ENCODE measurements around the gene FAM217B.
"Not testable (repeated sequence)": the region's sequence is repeated elsewhere in the genome, so short reads cannot be mapped to it uniquely, and the experiment has no call there.

Gene FAM217B

DNA sequence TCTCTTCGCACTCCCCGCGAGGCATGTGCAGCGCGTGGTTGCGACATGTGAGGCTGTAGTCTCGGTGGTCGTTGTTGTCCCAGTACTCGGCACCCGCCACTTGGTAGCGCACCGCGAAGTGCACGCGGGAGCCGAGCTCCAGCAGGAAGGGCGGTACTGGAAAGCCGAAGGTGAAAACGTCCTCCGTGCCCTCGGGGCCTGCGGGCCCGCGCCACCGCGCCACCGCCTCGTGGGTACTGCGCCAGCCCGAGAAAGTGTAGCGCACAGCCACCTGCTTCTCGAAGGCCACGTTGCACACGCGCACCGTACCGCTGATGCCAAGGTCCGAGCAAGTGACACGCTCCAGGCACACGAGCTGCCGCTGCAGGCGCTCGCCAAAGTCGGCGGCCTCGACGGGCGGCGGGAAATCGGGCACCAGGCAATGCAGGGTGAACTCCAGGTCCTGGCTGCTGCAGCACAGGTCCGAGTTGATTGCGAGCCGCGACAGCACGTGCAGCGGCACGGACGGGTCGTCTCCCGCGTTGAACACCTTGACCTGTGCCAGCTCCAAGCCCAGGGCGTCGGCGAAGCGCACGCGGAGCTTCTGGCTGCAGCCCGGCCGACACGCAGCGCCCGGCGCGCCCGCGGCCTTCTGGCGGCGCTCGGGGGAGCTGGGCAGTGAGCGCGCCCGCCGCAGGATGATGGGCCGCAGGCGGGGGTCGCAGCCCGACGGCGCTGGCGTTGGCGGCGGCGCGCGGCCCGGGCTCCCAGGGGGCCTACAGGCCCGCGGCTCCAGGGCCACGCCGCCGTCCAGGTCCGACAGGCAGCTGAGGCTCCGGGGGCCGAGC lies 924 bp upstream of the FAM217B start:
- FAIRE-seq: no peak

- FAIRE-seq: no peak
Observed at GRCh38 chr20:59939879-59940128, 385 bp upstream of the FAM217B start.

DNA sequence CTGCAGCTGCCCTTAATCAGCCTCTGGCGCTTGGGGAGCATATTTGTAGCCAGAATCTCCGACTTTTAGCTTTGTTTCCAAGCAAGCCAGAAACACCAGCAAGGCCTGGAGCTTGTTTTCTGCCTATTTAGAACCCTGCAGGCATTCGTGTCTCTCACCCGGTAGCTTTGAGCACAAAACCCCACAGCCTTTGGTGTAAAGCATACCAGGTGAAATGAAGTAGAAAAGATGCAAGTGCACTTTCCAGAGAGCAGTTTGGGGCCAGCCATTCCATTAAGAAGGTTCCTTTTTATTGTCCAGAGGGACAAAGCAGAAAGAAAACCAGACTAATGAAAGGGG lies 736 bp downstream of the FAM217B start:
- FAIRE-seq: no peak

- no peak for FAIRE-seq
Observed at GRCh38 chr20:59942245-59942644, 2.1 kb downstream of the FAM217B start.

DNA sequence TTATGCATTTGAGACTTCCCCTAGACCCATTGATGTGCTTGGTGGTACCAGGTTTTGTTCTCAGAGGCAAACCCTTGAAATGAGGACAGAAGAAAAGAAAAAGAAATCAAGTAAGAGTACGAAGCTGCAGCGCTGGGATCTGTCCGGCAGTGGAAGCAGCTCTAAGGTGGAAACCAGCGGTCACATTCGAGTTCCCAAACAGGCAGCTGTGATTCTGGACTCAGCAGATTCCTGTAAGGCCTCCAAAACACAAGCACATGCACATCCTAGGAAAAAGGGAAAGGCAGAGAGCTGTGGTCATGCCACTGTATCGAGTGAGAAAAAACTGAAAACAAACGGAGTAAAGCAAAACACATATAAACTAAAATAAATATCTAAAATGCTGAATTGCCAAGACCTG lies 4.5 kb downstream of the FAM217B start:
- no peak for FAIRE-seq

DNA sequence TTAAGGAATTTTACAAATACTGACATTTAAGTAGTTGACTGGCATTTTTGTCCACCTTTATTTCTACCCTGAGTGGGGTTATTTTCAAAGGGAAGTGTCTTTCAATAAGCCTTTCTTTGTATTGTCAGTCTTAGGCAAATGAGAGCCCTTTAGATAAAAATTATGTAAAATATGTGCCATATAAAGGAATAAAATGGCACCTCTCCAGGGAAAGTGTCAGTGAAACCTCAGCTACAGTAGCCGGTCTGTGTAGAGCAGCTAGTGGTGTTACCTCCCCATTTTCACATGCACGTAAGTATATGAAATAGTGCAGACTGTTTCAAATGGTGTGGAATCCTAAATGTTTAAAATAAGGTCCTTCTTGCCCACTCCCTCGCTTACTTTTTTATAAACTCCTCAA lies 5.0 kb downstream of the FAM217B start:
- no peak for FAIRE-seq

DNA sequence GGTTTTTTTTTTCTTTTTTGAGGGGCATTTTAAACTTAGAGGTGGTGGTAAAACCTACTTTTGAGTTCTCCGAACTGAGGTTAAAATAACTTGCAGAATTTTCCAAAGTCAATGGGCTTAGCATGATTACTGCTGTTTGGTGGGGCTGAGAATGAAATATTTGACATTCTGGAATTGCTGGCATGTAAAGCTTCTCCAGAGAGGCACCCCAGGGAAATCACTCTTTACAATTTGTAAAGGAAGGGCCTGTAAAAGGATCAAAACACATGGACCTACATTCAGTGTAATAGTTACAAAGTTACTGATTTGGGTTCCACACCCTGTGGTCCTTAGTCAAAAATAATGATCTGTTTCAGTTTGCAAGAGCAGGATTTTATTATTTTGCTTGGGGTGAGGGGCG lies 5.5 kb downstream of the FAM217B start:
- FAIRE-seq: no peak

DNA sequence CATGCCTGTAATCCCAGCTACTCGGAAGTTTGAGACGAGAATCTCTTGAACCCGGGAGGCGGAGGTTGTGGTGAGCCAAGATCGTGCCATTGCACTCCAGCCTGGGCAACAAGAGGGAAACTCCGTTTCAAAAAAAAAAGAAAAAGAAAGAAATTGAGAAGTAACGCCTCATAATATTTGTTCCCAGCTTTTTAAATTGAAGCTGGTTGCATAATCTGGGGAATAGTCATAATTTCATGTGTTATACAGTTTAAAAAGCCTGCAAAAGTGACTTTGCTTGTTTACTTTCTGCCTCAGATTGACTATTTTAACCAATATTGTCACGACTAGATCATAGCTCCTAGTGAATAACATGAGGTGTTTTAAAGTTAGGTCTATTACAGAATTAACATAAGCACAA lies 7.2 kb downstream of the FAM217B start:
- FAIRE-seq: no peak

DNA sequence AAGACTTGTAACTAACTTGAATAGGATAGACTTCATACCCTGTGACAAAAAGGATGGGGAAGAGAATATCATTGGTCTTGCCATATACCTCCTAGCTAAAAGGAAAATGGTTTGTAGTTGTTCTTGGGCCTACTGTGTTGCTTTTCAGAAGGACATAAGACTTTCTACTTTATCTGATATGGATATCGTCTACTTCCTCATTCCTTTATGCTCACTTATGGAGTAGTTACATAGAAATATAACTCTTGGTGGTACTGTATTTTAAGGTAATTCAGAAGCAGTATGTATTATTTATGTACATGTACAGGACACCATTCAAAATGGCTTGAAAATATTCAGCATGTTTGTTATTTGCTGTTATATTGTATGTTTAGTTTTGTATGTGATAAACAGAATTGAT lies 8.0 kb downstream of the FAM217B start:
- FAIRE-seq: no peak

GRCh38 chr20:59948828-59949720 lies 8.9 kb downstream of the FAM217B start:
- no peak for FAIRE-seq

GRCh38 chr20:59949911-59950310 lies 9.7 kb downstream of the FAM217B start:
- FAIRE-seq: no peak

DNA sequence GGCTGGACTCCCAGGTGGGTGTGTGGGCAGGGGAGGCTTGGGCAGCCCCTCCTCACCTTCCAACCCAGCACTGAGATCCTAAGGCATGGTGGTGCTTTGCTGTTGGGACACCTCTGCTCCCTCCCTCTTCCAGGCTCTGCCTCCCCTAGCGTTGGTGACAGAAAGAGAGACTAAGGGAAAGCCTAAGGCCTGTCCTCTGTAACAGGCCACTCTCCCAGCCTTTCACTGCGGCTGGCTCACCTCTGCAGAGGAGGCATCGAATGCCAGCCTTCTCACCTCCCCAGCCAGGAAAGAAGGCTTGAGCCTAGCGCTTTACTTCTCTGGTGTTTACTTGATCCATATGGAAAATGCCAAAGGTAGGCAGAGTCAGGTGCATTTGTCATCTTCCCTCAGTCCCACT lies 14.5 kb downstream of the FAM217B start:
- no peak for FAIRE-seq

DNA sequence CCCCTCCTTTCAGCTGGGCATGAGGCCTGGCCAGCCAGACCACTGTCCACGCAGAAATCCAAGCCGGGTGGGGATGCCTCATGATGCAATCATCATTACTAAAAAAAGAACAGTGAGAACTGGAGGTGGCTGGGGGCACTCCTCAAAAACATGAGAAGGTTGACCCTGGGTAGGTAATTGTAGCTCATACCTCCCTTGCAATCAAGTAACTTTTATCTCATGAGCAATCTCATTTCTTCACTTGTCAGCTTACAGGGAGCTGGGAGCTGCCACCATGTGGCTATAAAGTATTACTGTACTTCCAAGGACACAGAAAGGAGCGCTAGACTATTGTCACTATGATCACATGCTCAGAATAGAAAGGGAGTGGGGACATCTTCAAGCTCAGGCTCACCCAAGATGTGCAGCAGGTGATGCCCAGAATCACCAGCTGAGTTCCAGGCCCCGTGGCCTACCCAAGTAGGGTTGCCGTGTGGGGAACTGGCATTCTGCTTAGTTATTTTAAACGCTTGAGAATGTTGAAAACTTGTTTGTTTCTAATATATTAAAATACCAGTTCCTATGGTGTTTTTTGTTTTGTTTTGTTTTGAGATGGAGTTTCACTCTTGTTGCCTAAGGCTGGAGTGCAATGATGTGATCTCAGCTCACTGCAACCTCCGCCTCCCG lies 15.1 kb downstream of the FAM217B start:
- FAIRE-seq: no peak

- not testable (repeated sequence) for FAIRE-seq
Observed at GRCh38 chr20:59957568-59957967, 17.4 kb downstream of the FAM217B start.

- no peak for FAIRE-seq
Observed at GRCh38 chr20:59958123-59958522, 17.9 kb downstream of the FAM217B start, which contains the start of gene CDH26. TSS of gene CDH26 (plus strand) at chr20:59958423. CDS start at chr20:59958727, 304 bp downstream.

GRCh38 chr20:59958626-59959025 lies 18.4 kb downstream of the FAM217B start:
- FAIRE-seq: no peak

DNA sequence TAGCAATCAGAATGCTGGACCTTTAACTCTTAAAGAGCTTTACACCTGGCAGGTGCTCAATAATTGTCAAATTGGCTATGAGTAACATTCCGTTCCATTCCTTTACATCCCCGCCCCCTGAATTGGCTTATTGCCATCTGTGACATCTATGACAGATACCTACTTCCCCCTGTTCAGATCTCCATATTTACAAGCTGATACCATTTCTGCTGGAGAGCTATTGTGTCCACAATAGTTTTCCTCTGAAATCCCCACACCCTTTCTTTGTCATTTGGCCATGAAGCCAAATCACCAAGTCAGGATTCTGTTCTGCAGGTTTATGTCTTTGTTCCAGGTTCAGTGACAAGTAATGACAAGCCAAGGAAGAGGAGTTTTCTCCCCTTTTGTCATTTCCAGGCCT lies 21.2 kb downstream of the FAM217B start:
- FAIRE-seq: no peak

DNA sequence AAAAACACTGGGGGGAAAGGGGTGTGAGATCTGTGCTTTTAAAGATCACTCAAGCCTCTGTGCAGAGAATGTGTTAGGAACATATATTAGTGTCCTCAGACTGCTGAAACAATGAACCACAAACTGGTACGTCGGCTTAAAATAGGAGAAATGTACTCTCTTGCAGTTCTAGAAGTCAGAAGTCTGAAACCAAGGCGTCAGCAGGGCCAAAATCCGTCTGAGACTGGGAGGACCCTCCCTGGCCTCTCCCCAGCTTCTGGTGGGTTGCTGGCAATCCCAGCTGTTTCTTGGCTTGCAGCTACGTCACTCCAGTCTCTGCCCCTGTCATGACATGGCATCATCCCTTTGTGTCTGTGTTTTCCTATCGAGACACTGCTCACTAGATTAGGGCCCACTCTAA lies 22.0 kb downstream of the FAM217B start:
- FAIRE-seq: no peak

DNA sequence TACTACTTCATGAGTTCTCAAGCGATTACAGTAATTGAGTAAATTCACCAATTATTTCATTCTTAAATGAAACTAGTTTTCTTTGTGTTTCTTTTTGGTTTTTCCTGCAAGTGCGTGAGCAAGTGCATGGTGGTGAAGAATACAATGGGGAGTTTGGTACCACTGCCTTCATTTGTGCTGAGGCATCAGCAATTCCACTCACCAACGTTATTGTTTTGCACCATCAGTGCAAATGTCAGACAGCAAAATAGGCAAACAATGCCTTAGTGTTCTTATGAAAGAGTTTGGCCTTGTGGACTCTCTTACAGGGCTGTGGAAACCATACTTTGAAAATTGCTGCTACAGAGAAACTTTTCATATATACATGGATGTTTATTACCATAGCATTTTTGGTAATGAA lies 26.2 kb downstream of the FAM217B start:
- FAIRE-seq: no peak

DNA sequence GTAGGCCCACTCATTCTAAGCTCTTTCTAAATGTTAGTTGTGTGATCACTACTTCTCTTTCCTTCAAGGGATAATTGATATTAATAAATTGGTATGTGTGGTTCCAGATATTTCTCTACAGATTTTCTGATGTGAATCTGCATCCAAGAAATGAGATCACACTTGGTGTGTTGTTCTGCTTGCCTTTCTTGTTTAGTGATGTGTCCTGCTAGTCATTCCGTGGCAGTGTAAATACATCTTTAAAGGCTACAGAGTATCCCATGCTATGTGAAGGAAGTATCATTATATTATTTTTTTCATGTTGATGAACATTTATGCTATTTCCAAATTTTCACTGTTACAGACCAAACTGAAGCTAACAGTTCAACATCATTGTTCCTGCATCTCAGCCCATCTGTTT lies 31.2 kb downstream of the FAM217B start:
- no peak for FAIRE-seq

GRCh38 chr20:59972037-59972801 lies 32.0 kb downstream of the FAM217B start:
- FAIRE-seq: no peak

DNA sequence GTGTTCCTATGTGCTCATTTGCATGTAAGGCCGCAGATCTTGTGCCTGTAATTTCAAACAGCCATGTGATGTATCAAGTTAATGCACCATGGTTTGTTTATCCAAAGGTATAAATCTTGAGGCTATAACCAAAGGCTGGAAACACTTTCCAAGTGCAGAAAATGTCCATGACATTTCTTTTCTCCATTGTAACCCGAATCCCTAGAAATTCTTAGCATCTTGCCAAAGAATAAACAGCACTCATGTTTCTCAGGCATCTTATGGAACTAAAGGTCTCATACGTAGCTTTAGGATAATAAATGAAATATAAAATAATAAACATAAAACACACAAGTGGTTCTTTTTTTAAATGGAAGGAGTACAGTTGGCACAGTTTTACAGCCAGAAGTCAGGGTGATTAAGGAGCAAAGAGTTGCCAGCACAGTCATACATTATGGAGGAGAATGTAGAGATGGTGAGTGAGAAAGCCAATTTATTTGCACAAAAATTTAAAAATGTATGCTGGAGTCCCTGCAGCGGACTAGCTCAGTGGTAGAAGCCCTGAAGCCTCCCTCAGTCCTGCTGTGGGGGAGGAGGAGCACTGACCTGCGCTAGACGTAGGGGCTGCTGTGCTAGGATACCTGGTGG lies 36.1 kb downstream of the FAM217B start:
- FAIRE-seq: no peak

- no peak for FAIRE-seq
Observed at GRCh38 chr20:59977086-59977485, 36.9 kb downstream of the FAM217B start.
